Astrocyte (in vitro differentiated cells and primary cell): ENCODE data around the gene CTSW.

Source experiments
- EZH2 ChIP-seq: IDR thresholded peaks from 2 replicates; pipeline ENCODE4 v1.6.1; 2012; ENCODE audit warnings: mild to moderate bottlenecking, low read length, inconsistent platforms; ENCODE audit not compliant: insufficient read depth
- TF ChIP-seq, protein P1 (sequence below): IDR thresholded peaks from 2 replicates; pipeline ENCODE4 v1.5.1; 2011; ENCODE audit warnings: low read depth, mild to moderate bottlenecking, inconsistent platforms, low read length, moderate library complexity; ENCODE audit not compliant: insufficient read depth

DNA sequence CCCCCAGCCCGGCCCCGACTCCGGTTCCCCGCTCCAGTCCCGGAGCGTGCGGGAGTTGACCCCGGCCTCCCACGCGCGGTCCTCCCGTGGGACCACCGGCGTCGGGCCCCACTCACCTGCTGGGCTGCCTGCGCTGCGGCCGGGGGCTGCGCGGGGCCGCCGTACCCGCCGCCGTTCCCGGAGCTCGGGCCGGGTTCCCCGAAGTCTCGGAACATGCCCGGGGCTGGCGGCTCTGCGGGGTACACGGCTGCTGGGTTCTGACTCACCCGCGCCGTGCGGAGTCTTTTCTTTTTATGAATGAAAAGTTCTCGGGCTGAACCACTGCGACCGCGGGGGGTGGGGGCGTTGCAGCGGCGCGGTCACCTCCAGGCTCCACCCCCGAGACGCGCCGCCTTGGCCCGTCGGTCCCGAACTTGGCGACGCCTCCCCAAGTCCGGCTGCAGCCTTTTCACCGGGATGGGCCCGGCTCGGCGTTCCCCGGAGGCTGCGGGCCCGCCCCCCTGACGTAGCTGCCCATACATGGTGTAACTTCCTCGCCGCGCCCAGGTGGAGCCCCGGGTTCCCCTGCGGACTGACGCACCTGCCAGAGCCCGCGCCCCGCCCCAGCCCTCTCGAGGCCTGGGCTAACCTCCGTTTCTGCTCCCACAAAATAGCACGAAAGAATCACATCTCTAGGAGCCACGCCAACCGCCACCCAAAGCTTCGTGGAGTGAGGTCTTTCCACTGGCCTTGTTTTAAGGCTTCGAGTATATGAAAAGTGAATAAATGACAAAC, 20.7 kb downstream of the CTSW start, which contains the start of gene FOSL1:
- TF ChIP-seq, protein P1, sequence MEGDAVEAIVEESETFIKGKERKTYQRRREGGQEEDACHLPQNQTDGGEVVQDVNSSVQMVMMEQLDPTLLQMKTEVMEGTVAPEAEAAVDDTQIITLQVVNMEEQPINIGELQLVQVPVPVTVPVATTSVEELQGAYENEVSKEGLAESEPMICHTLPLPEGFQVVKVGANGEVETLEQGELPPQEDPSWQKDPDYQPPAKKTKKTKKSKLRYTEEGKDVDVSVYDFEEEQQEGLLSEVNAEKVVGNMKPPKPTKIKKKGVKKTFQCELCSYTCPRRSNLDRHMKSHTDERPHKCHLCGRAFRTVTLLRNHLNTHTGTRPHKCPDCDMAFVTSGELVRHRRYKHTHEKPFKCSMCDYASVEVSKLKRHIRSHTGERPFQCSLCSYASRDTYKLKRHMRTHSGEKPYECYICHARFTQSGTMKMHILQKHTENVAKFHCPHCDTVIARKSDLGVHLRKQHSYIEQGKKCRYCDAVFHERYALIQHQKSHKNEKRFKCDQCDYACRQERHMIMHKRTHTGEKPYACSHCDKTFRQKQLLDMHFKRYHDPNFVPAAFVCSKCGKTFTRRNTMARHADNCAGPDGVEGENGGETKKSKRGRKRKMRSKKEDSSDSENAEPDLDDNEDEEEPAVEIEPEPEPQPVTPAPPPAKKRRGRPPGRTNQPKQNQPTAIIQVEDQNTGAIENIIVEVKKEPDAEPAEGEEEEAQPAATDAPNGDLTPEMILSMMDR: no peak
- no peak for TF ChIP-seq EZH2
